Left lung (tissue), 10 donors: ENCODE data around the gene AGGF1. TPM values are rescaled to one million over a fixed set of nuclear protein-coding genes. Genes with fewer than 3 reads are reported as not detected.
"Not testable (repeated sequence)": the region's sequence is repeated elsewhere in the genome, so short reads cannot be mapped to it uniquely, and the experiment has no call there.

Source experiments
- ATAC-seq: fragments of 200-7000 bp; cut with Tn5 transposase; one replicate; pipeline ENCODE4 v1.9.1; 2020; ENCODE audit warnings: moderate library complexity
- DNase-seq, 4 donors: peaks; one replicate each; pipeline ENCODE4 v3.0.0-alpha.2; 2013 to 2020
- H3K27ac ChIP-seq, 2 donors: fragments of 200-600 bp; sonication (generic) in 1 of 2; one replicate each; pipeline versions ENCODE4 v1.5.0 to v1.8.0; 2020 to 2021
- H3K27me3 ChIP-seq, 2 donors: fragments of 200-600 bp; sonication (generic) in 1 of 2; one replicate each; pipeline versions ENCODE4 v1.5.0 to v1.8.0; 2020 to 2021
- H3K36me3 ChIP-seq, 2 donors: fragments of 200-600 bp; sonication (generic) in 1 of 2; one replicate each; pipeline versions ENCODE4 v1.5.0 to v1.8.0; 2020 to 2021
- H3K4me1 ChIP-seq, 2 donors: fragments of 200-600 bp; one replicate each; pipeline ENCODE4 v1.8.0; 2021
- H3K4me3 ChIP-seq, 2 donors: fragments of 200-600 bp; sonication (generic) in 1 of 2; one replicate each; pipeline versions ENCODE4 v1.5.0 to v1.8.0; 2020 to 2021; ENCODE audit warnings: mild to moderate bottlenecking in 1 of 2
- H3K9me3 ChIP-seq, 2 donors: fragments of 200-600 bp; sonication (generic) in 1 of 2; one replicate each; pipeline versions ENCODE4 v1.5.0 to v1.8.0; 2020 to 2021
- CTCF ChIP-seq, 2 donors: fragments of 200-600 bp; sonication (generic) in 1 of 2; IDR thresholded peaks; one replicate each; pipeline versions ENCODE4 v1.5.0 to v1.8.0; 2021; ENCODE audit warnings: antibody characterized with exemption in 2 of 2
- intact Hi-C, 2 donors: fragments of 100-400 bp; cut with DNase I; formaldehyde crosslinking; loops; one replicate each; pipeline versions ENCODE4 v1.11.2 to v1.14.2; 2022
- polyA plus RNA-seq, 6 donors: library from polyadenylated mRNA; unstranded; fragments of 120-200 nt; gene quantifications; one replicate each; pipeline ENCODE4 v1.2.1, GENCODE V29; 2013; ENCODE audit not compliant: insufficient read length in 6 of 6
- total RNA-seq, 2 donors: library from RNA; stranded (reverse); fragmentation: NEBNext Ultra II Directional; extraction: Animal tissue kit (Norgen Biotek cat#: 25700); gene quantifications; one replicate each; pipeline ENCODE4 v1.2.1, GENCODE V29; 2021
- donor health status: DM: no; HTN: yes; CAD: no.
- donor health status: DM: no; HTN: no; CAD: no.

AGGF1 gene
- total and polyA plus RNA-seq, 8 donors: 20.9 to 27.2 (median 25.2) TPM

GRCh38 chr5:77077829-77078176 is 47.6 kb downstream of the AGGF1 start:
- Histone ChIP-seq H3K4me3 (peak overlapping the region; percentile 27 to 44), H3K9me3 (no peaks in the 10 kb centered on the region), H3K36me3 (peaks cover 0 to 3% of the 10 kb centered on the region in 2 donors), H3K27ac (no peak overlapping the region), H3K27me3 (no peaks in the 10 kb centered on the region), H3K4me1 (peaks cover 4 to 12% of the 10 kb centered on the region in 2 donors)
- DNase-seq (no peak), ATAC-seq (no peak)
- no peak for TF ChIP-seq CTCF (IDR thresholded peaks at IDR 0.05)
- intact Hi-C loops: no loop called here

GRCh38 chr5:77080479-77080878 is 50.3 kb downstream of the AGGF1 start:
- H3K27me3 ChIP-seq: not testable (repeated sequence)

GRCh38 chr5:77080905-77081304 is 50.7 kb downstream of the AGGF1 start:
- ATAC-seq: no peak
- Histone ChIP-seq H3K4me3 (no peak overlapping the region), H3K27me3 (no peaks in the 10 kb centered on the region), H3K27ac (no peak overlapping the region), H3K4me1 (peaks cover 0 to 14% of the 10 kb centered on the region in 2 donors), H3K36me3 (peaks cover 0 to 3% of the 10 kb centered on the region in 2 donors), H3K9me3 (no peaks in the 10 kb centered on the region)
- TF ChIP-seq CTCF (IDR thresholded peaks at IDR 0.05): no peak
- no peak for DNase-seq
- intact Hi-C loops: no loop called here

More at GRCh38 chr5:77080479-77080878, 50.3 kb downstream of the AGGF1 start:
- DNase-seq, H3K9me3 ChIP-seq, intact Hi-C loops, H3K27ac ChIP-seq, H3K36me3 ChIP-seq, H3K4me3 ChIP-seq, ATAC-seq: not testable (repeated sequence)
- peaks cover 0 to 12% of the 10 kb centered on the region in 2 donors for H3K4me1 ChIP-seq

GRCh38 chr5:77082280-77082679 is 52.1 kb downstream of the AGGF1 start:
- no peaks in the 10 kb centered on the region for H3K27me3 ChIP-seq
- DNase-seq (no peak), ATAC-seq (no peak)
- no peaks in the 10 kb centered on the region for H3K9me3 ChIP-seq
- no peak overlapping the region for H3K4me3 ChIP-seq
- H3K27ac ChIP-seq: no peak overlapping the region
- TF ChIP-seq CTCF (IDR thresholded peaks at IDR 0.05): no peak
- intact Hi-C loops: no loop called here
- peaks cover 0 to 14% of the 10 kb centered on the region in 2 donors for H3K4me1 ChIP-seq
- H3K36me3 ChIP-seq: no peaks in the 10 kb centered on the region

- Histone ChIP-seq H3K4me3 (no peak overlapping the region), H3K27ac (no peak overlapping the region), H3K9me3 (no peaks in the 10 kb centered on the region), H3K4me1 (peaks cover 0 to 17% of the 10 kb centered on the region in 2 donors), H3K36me3 (no peaks in the 10 kb centered on the region), H3K27me3 (no peaks in the 10 kb centered on the region)
- DNase-seq (no peak), ATAC-seq (no peak)
- intact Hi-C loops: no loop called here
- no peak for TF ChIP-seq CTCF (IDR thresholded peaks at IDR 0.05)
Observed at GRCh38 chr5:77083088-77083487, 52.9 kb downstream of the AGGF1 start.

- peaks cover 0 to 18% of the 10 kb centered on the region in 2 donors for H3K4me1 ChIP-seq
- DNase-seq: peak in 1 of 4 donors; percentile 88
- no peaks in the 10 kb centered on the region for H3K27me3 ChIP-seq
- no peak for TF ChIP-seq CTCF (IDR thresholded peaks at IDR 0.05)
- ATAC-seq: no peak
- no peaks in the 10 kb centered on the region for H3K36me3 ChIP-seq
- peak overlapping the region; percentile 69 to 74 for H3K4me3 ChIP-seq
- peak overlapping the region; percentile 88 to 96 for H3K27ac ChIP-seq
- no peaks in the 10 kb centered on the region for H3K9me3 ChIP-seq
- intact Hi-C loops: no loop called here
Observed at GRCh38 chr5:77086368-77086688, 56.1 kb downstream of the AGGF1 start.
